Measurements from ENCODE around the gene MARVELD1.

The MARVELD1 gene

DNA sequence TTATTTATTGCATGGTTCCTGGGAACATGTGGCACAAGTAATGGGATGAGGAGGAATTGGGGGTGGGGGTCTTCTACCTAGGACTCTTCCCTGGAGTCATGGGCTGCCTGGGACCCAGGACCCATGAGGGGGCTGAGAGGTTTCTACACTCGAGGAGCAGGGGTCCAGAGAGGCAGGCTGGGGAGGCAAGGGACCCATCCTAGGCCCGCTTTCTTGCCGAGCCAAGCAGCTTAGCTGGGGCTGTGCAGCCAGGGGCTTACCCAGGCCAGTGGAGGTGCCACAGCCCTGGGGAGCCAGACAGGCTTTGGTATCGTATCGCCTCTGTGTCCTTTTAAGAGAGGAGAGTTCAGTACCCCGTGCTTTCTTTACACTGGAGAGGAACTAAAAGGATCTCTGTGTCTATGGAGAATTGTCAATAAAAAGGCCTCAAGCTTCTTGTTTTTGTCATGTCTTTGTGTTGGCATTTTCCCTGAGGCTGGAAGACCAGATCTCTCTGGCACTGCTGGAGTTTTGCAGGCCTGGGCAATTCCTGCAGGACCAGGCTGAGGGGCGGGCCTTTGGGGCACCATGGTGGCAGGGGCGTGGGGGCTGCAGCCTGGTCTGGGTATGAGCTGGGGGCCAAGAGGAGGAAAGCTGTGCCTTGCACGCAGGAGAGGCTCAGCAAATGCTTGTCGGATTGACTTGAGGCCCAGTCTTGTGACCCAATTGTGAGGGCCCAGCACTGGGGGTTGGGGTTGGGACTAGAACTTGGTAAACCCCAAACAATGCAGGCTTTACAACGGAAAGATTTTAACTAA is 47.1 kb downstream of the MARVELD1 start:
- H3K27ac ChIP-seq = no peak overlapping the region
- TF ChIP-seq, protein P1, sequence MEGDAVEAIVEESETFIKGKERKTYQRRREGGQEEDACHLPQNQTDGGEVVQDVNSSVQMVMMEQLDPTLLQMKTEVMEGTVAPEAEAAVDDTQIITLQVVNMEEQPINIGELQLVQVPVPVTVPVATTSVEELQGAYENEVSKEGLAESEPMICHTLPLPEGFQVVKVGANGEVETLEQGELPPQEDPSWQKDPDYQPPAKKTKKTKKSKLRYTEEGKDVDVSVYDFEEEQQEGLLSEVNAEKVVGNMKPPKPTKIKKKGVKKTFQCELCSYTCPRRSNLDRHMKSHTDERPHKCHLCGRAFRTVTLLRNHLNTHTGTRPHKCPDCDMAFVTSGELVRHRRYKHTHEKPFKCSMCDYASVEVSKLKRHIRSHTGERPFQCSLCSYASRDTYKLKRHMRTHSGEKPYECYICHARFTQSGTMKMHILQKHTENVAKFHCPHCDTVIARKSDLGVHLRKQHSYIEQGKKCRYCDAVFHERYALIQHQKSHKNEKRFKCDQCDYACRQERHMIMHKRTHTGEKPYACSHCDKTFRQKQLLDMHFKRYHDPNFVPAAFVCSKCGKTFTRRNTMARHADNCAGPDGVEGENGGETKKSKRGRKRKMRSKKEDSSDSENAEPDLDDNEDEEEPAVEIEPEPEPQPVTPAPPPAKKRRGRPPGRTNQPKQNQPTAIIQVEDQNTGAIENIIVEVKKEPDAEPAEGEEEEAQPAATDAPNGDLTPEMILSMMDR (conservative IDR thresholded peaks at IDR 0.05) = no peak
- no peak for TF ChIP-seq ZFX (IDR thresholded peaks at IDR 0.05)

DNA sequence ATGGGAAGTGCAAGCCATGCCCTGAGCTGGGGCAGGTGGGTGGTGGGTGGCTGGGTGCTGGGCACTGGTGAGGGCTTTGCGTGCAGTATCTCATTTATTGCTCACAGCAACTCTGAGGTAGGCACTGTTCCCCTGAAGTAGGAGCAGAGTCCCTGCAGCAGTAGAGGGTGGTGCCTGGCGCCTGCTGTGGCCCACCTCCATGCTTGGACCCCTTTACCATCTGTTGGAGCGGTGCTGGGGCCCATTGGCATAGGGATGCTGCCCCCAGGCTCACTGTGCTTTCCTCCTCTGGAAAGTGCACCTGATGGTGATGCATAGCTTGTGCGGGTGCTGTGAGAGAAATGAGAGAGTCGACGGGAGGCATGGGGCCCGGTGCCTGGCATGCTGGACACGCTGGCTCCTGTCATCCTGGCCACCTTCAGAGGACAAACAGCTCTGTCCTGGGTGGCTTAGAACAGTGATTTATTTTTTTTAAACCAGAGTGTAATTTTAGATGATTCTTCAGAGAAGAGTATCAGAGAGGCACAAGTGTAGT is 47.9 kb downstream of the MARVELD1 start:
- H3K27ac ChIP-seq = no peak overlapping the region
- TF ChIP-seq, protein P1 (conservative IDR thresholded peaks at IDR 0.05) = no peak
- no peak for TF ChIP-seq ZFX (IDR thresholded peaks at IDR 0.05)

DNA sequence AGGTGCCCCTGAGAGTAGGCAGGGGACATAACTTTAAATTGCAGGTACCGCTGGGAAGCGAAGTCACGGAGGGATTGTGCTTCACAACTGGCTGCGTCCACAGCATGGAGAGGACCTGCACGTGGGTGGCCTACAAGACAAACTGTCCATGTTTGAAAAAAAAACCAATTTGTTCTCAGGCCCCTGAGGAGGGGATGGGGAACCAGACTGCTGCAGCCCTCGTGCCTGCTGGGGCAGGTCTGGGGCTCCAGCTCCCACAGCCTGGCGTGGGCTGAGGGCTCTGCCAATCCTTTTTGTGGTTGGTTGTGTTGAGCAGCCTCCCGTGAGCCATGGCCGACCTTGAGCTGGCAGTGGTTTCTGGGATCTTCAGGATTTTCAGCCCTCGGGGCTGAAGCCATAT is 48.5 kb downstream of the MARVELD1 start:
- no peak overlapping the region for H3K27ac ChIP-seq
- TF ChIP-seq, protein P1 (conservative IDR thresholded peaks at IDR 0.05) = no peak
- no peak for TF ChIP-seq ZFX (IDR thresholded peaks at IDR 0.05)

DNA sequence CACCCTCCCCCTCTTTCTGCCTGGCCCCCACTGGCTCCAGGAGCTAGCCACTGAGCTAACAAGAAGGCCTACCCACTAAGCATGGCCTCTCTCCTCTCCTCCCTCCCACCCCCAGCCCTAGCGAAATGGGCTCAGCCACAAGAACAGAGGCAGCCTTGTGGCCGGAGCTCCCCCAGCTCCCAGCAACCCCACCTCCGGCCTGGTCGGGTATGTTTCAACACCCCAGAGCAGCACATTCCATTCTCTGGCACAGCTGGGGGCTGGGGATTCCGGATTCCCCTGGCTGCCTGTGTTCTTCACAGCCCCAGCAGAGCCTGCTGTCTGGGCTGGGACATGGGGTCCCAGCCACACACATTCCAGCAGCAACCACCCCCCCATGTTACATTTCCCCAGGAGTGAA is 49.3 kb downstream of the MARVELD1 start:
- no peak for TF ChIP-seq ZFX (IDR thresholded peaks at IDR 0.05)
- TF ChIP-seq, protein P1 (conservative IDR thresholded peaks at IDR 0.05) = no peak
- H3K27ac ChIP-seq = no peak overlapping the region

DNA sequence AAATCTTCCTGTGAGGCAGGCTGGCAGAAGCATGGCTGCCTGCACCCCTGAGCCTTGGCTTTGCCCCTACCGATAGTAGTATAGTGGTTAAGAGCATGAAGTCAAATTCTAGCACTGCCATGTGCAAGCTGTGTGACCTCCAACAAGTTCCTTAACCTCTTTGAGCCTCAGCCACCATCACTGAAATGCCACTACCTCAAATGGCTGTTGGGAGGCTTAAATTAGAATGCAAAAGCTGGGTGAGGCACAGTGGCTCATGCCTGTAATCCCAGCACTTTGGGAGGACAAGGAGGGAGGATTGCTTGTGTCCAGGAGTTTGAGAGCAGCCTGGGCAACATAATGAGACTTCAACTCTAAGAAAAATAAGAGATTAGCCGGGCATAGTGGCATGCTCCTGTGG is 49.9 kb downstream of the MARVELD1 start:
- no peak overlapping the region for H3K27ac ChIP-seq
- TF ChIP-seq, protein P1 (conservative IDR thresholded peaks at IDR 0.05) = no peak

DNA sequence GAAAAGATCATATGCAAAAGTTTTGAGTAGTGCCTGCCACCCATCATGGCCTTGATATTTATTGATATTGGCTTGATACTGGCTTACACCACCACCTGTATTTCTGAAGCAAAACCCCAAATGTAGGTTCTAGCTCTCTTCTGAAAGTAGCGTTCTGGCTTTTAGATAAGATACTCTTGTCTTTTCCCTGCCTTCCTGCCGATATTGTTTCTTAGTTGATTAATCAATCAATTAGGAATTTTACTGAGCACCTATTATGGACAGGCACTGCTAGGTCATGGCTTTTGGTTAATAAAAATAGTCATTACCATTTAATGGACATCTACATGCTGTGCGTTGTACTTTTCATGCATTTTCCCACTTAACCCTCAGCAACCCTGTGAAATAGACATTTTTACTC is 50.4 kb downstream of the MARVELD1 start:
- TF ChIP-seq, protein P1 (conservative IDR thresholded peaks at IDR 0.05) = no peak
- TF ChIP-seq ZFX (IDR thresholded peaks at IDR 0.05) = no peak
- no peak overlapping the region for H3K27ac ChIP-seq

DNA sequence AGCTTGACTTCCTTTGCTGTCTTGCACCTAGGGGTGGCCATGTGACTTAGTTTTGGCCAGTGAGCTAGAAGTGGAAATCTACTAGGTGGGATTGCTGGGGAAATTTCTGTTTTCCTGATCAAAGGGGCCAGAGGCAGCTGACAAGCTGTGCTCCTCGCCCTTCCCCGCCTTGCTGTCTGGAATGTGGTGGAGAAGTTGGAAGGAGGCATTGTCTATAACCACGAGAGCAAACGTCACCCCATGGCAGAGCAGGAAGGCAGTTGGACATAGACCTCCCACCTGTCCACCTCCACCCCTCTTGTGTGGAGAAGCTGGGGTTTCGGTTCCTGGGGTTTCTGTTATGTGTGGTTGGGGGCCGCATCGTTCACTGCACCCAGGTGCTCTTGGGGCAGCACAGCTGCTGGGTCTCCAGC is 51.0 kb downstream of the MARVELD1 start:
- TF ChIP-seq, protein P1 (conservative IDR thresholded peaks at IDR 0.05) = no peak
- TF ChIP-seq ZFX (IDR thresholded peaks at IDR 0.05) = no peak
- no peak overlapping the region for H3K27ac ChIP-seq
